ENCODE data around the gene GMDS.

DNA sequence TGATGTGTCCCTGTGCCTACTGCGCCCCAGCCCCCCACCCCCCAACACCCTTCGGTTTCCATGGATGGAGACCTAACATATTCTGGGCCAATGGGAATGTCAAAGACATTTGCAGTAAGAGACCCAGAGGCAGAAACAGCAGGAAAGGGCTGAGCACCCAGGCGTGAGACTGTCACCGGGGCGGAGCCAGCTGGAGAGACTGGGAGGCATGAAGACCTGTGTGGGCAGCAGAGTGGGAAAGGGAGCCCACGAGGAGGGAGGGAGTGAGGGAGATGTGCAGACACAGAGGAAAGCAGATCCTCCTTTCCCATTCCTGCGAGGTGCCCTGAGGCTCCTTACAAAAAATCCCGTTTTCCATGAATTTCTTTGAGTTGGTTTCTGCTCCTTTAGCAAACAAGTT lies 485.5 kb downstream of the GMDS start:
- TF ChIP-seq, protein P1, sequence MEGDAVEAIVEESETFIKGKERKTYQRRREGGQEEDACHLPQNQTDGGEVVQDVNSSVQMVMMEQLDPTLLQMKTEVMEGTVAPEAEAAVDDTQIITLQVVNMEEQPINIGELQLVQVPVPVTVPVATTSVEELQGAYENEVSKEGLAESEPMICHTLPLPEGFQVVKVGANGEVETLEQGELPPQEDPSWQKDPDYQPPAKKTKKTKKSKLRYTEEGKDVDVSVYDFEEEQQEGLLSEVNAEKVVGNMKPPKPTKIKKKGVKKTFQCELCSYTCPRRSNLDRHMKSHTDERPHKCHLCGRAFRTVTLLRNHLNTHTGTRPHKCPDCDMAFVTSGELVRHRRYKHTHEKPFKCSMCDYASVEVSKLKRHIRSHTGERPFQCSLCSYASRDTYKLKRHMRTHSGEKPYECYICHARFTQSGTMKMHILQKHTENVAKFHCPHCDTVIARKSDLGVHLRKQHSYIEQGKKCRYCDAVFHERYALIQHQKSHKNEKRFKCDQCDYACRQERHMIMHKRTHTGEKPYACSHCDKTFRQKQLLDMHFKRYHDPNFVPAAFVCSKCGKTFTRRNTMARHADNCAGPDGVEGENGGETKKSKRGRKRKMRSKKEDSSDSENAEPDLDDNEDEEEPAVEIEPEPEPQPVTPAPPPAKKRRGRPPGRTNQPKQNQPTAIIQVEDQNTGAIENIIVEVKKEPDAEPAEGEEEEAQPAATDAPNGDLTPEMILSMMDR (conservative IDR thresholded peaks at IDR 0.05 in 1 of 2, IDR thresholded peaks at IDR 0.05 in 1 of 2; ENCODE audit: low read depth in 1 of 2, low read length in 2 of 2): no peak
- TF ChIP-seq EZH2 (IDR thresholded peaks at IDR 0.05; ENCODE audit: low read length, missing control alignments): no peak

Measured in fibroblast of lung (primary cell).